ENCODE data around the gene CASZ1.

GRCh38 chr1:10597492-10598388 is 198.7 kb downstream of the CASZ1 start:
- TF ChIP-seq CTCF (IDR thresholded peaks at IDR 0.05) (no peak), POLR2A (IDR thresholded peaks at IDR 0.05) (no peak), POLR2AphosphoS5 (IDR thresholded peaks at IDR 0.05) (no peak)

All from stomach (tissue), 4 donors.